Adipose tissue (tissue), 3 donors: Measurements from ENCODE around the gene HIP1R. TPM values are rescaled to one million over a fixed set of nuclear protein-coding genes. Genes with fewer than 3 reads are reported as not detected.
"Not testable (repeated sequence)": the region's sequence is repeated elsewhere in the genome, so short reads cannot be mapped to it uniquely, and the experiment has no call there.

Experiments used
- H3K27ac ChIP-seq: one replicate; pipeline ENCODE4 v1.5.1; 2013; ENCODE audit warnings: low read depth, low read length
- WGBS, 3 donors: extraction: QIAGEN DNeasy Blood & Tissue Kit; methylation state at CpG; one replicate each; pipeline ENCODE4 v1.1.7; 2013; 5-methylcytosine and 5-hydroxymethylcytosine counted together
- polyA plus RNA-seq, 3 donors: library from polyadenylated mRNA; stranded (reverse); fragments of 200-250 nt; gene quantifications; one replicate each; pipeline ENCODE4 v1.2.3, GENCODE V29; 2013
- donor health status: healthy with polysubstance abuse.
- donor health status: Bipolar disorder and iron deficiency.
- donor health status: healthy.

HIP1R gene
- polyA plus RNA-seq, 3 donors: 27.0 to 62.4 (median 42.4) TPM

- H3K27ac ChIP-seq: peak within 1 kb of the TSS; percentile 83
- WGBS, 3 donors: 7% methylated on average over 63 to 81 of the region's 81 CpGs
These were observed 60.7 kb downstream of the HIP1R start, which contains the start of gene VPS37B for GRCh38 chr12:122895704-122896636. Gene VPS37B, minus strand, starts transcription at chr12:122896124. Its CDS starts 62 bp downstream, at chr12:122896062.

- WGBS, 3 donors: 94 to 96% (median 94%) methylated on average over 7 of the region's 7 CpGs
- no peak overlapping the region for H3K27ac ChIP-seq
These were observed 61.4 kb downstream of the HIP1R start for GRCh38 chr12:122896662-122897061.

GRCh38 chr12:122899887-122900286 is 64.6 kb downstream of the HIP1R start:
- WGBS, 3 donors: 93 to 97% (median 96%) methylated on average over 6 of the region's 6 CpGs
- no peak overlapping the region for H3K27ac ChIP-seq

- no peak overlapping the region for H3K27ac ChIP-seq
- WGBS, 3 donors: 16 to 39% (median 34%) methylated on average over 10 of the region's 10 CpGs
These were observed 67.8 kb downstream of the HIP1R start for GRCh38 chr12:122902854-122903692.

GRCh38 chr12:122903693-122904034 is 68.4 kb downstream of the HIP1R start:
- 57 to 69% (median 67%) methylated on average over 7 of the region's 7 CpGs for WGBS, 3 donors
- no peak overlapping the region for H3K27ac ChIP-seq

- H3K27ac ChIP-seq: not testable (repeated sequence)
- 90 to 96% (median 95%) methylated on average over 4 to 5 of the region's 5 CpGs for WGBS, 3 donors
These were observed 70.0 kb downstream of the HIP1R start for GRCh38 chr12:122905258-122905657.

- 60 to 92% (median 90%) methylated on average over 6 of the region's 6 CpGs for WGBS, 3 donors
- H3K27ac ChIP-seq: no peak overlapping the region
These were observed 73.7 kb downstream of the HIP1R start for GRCh38 chr12:122908915-122909314.

GRCh38 chr12:122909442-122910288 is 74.4 kb downstream of the HIP1R start:
- WGBS, 3 donors: 61 to 74% (median 71%) methylated on average over 12 of the region's 12 CpGs

More at GRCh38 chr12:122909442-122910288, 74.4 kb downstream of the HIP1R start:
- H3K27ac ChIP-seq: no peak overlapping the region

Other genes with a start within 250 kb of the HIP1R start
- 10 to 100 TPM in 1 of 3 donors, 1 to 10 TPM in 2; 2.1 to 68.5 (median 7.1) TPM for gene HCAR2, start 132.1 kb upstream of the HIP1R start, polyA plus RNA-seq
- 10 to 100 TPM in 1 of 3 donors, 1 to 10 TPM in 1, under 1 TPM in 1; 0.81 to 12.6 (median 2.2) TPM for gene HCAR3, start 118.6 kb upstream of the HIP1R start, polyA plus RNA-seq
- 1 to 10 TPM in 2 of 3 donors, under 1 TPM in 1; 0.79 to 6.3 (median 3.0) TPM for gene HCAR1, start 104.6 kb upstream of the HIP1R start, polyA plus RNA-seq
- gene DENR, start 82.6 kb upstream of the HIP1R start, polyA plus RNA-seq: 10 to 100 TPM; 11.4 to 31.2 (median 16.1) TPM
- gene CCDC62, start 60.9 kb upstream of the HIP1R start, polyA plus RNA-seq: under 1 TPM in 2 of 3 donors, not detected in 1; 0.08 to 0.19 TPM
- 10 to 100 TPM; 18.7 to 23.6 (median 21.4) TPM for gene VPS37B, start 60.7 kb downstream of the HIP1R start, polyA plus RNA-seq
- gene ABCB9, start 131.0 kb downstream of the HIP1R start, polyA plus RNA-seq: 1 to 10 TPM; 1.5 to 3.3 (median 1.8) TPM
- gene OGFOD2, start 139.8 kb downstream of the HIP1R start, polyA plus RNA-seq: 10 to 100 TPM in 2 of 3 donors, 1 to 10 TPM in 1; 9.4 to 14.3 (median 11.5) TPM
- gene ARL6IP4, start 145.2 kb downstream of the HIP1R start, polyA plus RNA-seq: 100 to 1,000 TPM; 208 to 315 (median 273) TPM